NCI-H82 (cell line): Measurements from ENCODE around the gene C11orf87.

Source experiments
- DNase-seq: peaks from one replicate; lab custom pipeline; 2025; lab: John Stamatoyannopoulos, UW

Gene C11orf87

DNA sequence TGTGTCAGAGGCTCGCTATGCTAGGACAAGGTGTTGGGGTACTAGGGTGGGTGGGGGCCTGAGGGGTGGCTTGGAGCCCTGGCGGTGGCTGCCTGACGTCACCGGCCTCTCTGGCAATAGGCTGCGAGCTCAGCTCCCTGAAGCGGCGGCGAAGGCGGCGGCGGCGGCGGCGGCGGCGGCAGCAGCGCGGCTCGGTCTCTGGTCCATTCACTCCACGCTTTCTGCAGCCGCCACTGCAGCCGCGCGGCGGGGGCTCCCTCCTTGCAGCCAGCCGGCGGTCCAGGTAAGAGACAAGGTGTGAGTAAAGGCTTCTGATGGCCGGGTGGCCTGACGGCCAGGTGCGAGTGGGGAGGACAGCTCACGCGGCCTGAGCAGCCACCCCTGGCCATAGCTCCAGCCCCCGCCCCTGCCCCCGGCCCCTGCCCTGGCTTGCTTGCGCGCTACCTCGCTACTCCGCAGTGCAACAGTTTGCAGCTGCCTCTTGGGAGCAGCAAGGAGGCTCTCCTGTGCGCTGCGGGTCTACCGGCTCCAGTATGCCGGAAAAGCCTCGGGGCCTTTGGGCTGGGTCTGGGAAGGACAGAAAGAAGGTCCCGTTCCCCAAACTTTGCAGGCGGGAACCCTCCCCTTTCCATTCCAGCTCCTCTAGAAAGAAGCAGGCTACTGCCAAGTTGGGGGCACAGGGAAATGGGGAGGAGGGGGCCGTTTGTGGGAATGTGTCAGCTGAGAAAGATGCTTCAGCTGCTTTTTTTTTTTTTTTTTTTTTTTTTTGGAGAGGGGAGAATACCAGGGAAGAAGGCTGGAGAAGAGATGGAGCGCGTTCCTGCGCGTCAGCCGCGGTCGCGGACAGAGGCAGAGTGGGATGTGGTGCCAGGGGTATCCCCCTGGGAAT is at the start of gene C11orf87:
TSS of gene C11orf87 (plus strand) at position 210 of the 889 bp plus-strand sequence. CDS start 1,444 bp downstream, outside the sequence.
- peak; percentile 37 for DNase-seq

DNA sequence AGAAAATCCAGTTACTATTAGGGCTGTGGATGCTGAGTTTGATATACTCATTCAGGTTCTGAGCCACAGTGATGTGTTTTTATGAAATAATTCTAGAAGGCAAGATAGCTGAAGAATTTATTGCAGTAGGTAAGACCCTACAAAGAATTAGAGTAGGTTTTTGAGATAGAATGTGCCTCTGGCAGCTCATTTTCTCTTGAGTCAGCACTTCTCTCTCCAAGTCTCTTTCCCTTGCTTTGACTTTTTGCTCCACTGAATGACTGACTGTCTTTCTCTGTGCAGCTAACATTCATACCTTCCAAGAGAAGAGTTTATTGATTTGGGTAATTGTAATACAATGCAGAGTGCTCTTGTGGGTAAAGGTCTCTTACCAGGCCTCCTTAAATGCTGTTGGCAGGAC is 48.0 kb upstream of the C11orf87 start:
- no peak for DNase-seq

DNA sequence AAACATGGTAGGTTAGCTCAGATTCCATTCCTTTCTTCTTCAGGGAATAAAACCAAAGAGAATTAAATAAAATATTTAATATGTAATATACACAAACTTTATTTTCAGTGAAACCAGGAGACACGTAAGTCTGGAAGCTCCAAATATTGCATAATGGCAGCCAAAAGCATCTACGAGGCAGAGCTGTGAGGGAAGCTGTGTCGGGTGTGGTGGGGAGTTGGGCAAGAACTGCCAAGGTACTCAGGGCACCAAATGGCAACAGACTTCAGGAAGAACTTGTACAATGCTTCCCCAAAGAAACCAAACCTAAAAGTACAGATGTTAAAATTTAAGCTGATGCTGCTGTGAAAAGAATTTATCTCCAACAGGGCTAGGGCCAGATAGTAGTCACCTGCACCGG is 47.5 kb upstream of the C11orf87 start:
- DNase-seq: no peak

DNA sequence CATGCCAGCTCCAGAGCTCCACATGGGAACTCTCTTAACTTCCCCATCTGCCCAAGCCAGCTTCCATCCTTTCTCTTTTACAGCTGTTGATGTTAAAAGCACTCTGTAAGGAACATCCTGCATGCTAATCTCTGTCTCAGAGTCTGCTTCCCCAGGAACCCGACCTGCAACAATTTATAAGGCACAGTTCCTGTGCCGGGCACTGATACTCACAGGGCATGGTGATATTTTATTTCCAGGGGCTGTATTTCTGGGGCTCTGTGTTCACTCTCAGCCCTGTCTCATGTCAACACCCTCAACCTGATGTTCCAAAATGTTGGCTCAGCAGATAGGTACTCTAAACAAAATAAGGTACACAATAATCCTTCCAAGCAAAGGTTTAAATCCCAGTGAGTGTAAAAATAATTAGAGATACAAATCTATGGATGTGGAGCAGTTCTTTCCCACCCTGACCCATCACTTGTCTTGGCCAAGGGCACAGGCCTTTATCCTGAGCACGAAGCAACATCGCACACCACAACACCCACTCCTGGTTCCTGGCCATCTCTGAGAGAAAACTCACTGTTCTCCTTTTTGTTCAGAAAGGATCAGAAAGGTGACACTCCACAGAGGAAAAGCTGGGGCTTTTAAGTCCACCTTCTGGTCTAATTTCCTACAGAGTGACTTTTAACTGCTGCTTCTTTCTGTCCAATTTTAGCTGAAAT is 44.8 kb upstream of the C11orf87 start:
- DNase-seq: no peak

DNA sequence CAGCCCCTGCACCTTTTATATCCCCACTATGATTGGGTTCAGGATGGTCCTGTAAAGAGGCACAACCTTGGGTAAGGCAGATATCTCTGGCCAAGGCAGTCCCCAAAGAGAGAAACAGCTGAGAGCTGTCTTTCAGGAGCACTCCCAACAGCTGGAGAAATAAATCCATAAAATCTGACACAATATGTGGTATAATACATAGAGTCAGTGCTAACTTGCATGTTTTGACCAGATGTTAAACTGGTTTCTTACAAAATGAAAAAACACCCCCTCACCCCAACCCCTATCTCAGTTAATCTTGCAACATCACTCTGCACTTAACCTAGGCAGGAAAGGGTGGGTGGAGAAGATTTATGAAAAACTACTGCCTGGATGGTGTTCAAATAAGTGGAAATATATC is 44.0 kb upstream of the C11orf87 start:
- no peak for DNase-seq

DNA sequence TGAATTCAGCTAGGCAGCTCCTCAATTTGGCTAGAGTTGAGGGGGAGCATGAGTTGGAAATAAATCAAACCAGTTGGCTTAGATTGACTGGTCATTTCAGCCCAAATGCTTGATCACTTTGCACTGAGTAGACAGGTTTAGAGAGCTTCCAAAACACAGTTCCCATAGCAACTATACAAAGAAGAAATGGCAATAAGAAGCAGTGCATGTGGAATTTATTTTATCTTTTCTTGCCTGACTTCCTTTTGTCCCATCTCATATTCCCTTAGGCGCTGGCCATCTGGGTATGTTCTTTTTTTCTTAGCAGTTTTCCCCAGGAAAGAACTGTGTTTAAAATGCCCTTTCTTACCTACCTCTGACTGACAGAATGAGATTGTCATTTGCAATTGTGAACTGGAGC is 38.7 kb upstream of the C11orf87 start:
- DNase-seq: no peak

DNA sequence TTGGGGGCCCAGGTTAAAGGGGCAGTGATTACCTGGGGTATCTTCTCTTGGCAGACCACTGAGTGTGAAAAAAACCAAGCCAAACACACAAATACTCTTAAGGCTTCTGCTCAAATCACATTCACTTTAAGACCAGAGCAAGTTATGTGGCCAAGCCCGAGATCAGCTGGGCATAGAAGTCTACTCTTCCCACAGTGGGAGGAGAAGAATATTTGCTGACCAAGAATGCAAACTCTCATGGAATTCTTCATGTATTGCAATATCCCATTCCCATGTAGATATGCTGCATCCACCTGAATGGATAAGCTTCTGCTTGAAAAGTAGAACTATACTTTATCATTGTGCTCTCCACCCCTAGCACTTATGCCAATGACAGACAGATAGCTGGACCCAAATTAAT is 37.1 kb upstream of the C11orf87 start:
- DNase-seq: no peak

DNA sequence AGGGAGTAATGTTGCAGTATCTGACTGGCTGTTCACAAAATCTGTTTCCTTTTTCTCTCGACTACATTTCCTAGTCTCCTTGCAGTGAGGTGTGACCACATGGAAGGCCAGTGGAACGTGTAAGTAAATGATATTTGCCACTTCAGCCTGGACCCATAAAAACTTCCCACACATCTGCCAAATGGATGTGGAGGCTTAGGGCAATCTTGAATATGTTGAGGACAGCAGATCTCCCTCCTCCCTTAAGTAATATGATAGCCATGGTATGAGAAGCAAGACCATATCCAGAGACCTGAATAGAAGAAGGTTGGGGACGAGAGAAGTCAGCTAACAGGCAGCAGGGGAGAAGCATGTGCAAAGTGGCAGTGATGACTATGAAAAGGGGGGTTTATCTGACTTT is 33.0 kb upstream of the C11orf87 start:
- no peak for DNase-seq

DNA sequence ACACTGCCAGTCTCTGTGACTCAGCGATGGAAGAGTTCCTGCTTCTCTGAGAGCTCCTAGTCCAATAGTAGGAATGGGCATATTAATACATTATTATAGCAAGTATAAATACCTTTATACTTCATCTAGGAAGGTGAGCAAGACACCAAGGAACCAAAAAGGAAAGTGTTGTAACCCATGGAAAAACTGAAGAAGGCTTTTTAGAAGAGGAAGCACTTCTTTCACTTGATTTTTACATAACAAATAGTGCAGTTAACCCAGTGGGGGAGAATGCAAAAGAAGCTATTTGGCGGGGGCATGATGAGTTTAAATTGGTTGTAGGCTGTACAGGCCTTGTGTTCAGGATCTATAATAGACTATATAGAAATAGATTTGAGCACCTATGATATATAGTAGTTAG is 31.2 kb upstream of the C11orf87 start:
- DNase-seq: no peak

DNA sequence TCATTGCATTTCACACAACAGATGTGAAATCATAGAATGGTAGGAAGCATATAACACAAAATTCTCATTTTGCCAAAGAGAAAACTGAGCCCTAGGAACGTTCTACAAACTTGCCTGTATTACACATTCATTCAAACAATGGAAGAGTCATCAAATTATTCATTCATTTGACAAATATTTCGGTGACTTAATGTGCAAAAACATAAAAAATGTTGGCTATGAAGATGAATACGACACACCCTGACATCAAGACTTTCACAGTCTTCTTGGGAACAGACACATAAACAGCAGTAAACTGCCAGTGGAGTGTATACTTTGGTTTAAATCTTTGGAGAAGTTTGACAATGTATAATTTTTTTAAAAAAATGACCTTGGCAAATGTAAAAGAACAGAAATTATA is 20.4 kb upstream of the C11orf87 start:
- DNase-seq: no peak

DNA sequence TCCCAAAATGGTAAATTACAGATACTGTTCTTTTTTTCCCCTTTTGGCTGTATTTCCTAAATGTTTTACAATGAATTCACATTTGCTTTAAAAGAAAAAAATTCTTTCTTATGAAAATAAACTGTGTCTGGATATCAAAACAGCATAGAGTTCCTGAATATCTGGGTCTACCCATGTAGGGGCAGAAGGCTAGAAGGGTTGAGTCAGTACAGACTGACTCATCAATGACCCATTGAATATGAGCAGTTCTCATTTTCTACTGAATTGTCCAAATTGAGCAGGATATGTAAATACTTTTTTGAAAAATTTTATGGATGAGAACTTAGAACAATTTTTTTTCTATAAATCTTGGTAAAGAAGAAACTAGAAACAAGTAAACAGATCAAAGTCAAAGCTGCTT is 16.3 kb upstream of the C11orf87 start:
- DNase-seq: no peak

DNA sequence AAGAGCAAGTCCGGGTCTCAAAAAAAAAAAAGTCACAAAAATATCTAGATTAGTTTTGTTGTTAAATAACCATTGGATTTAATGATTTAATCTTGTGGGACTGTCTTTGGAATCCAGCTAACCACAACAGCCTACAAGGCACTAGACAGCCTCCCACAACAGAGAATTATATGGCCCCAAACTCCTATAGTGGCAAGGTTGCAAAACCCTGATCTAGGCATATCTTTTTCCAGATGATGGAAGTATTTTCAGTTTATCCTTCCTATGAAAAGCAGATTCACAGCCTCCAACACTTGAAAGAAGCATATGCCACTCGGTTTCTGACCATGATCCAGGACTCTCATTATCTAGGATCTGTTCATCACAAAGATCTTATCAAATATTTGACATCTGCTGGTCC is 5.4 kb upstream of the C11orf87 start:
- no peak for DNase-seq

DNA sequence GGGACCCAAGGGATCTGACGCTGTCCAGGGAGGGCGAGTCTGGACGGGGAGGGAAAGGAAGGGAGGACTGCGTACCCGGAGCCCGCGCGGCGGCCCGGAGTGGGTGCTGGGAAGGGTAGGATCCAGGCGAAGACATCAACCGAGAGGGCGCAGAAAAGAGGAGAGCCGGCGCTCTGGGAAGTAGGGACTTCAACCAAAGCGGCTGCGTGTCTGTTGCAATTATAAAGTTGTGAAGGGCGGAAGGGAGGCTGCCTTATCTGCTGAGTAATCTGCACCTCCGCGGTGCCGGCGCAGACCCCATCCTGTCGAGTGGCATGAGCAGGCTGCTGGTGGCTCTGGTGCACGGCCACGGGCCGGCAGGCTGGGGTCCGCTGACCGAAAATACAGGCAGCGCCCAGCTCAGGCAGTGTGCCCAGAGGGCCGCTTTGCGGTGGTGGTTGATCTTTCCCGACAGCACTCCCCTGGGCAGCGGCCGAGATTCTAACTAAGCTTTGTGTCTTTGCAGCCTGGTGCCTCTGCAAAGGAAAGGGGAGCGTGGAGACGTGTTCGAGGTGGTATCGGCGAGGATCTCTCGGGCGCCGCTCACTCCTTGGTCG is 978 bp downstream of the C11orf87 start:
- peak; percentile 33 for DNase-seq

DNA sequence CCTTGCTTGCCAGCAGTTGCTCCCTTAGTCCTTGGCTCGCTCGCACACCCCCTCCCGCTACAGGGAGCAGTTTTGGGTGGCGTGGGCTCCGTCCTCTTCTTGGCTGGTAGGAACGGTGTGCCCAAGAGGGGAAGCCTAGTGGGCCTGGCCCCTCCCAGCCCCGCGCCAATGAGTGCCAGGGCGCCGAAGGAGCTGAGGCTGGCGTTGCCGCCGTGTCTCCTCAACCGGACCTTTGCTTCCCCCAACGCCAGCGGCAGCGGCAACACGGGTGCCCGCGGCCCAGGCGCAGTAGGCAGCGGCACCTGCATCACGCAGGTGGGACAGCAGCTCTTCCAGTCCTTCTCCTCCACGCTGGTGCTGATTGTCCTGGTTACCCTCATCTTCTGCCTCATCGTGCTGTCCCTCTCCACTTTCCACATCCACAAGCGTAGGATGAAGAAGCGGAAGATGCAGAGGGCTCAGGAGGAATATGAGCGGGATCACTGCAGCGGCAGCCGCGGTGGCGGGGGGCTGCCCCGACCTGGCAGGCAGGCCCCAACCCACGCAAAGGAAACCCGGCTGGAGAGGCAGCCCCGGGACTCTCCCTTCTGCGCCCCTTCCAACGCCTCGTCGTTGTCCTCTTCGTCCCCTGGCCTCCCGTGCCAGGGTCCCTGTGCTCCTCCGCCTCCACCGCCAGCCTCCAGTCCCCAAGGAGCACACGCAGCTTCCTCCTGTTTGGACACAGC is 1.6 kb downstream of the C11orf87 start:
- no peak for DNase-seq

DNA sequence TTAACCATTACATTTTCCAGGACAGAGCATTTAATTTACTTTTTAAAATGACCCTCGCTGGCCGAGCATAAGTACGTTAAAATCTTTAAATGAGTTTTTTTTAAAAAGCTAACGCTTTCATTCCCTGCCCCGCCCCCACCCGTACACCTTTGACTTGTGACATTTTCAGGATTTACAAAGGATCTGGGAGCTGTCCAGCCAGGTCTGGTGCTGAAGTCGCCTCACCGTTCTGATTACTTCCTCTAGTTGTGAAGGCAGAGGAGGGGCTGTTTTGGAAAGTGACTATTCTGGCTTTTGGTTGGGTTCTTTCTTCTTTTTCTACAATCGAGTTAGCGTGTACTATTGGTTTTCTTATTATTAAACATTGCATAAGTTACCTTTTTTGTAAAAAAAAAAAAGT is 2.9 kb downstream of the C11orf87 start:
- DNase-seq: no peak

DNA sequence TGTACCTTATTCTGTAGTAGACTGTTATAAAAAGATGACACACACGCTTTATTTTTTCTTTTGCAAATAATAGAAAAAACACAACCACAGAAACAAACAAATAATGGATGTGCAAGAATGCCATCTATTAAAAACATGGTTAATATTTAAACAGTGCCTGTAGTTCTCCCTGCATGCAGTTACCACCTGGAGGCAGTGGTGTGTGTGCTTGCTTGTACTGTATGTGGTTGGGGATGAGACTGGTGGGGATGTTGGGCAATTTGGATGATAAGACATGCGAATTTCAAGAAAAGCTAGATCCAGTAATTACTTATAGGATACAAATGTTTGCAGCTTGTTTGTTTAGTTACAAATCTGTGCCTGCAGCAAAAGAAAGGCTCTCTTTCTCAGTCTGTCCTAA is 3.6 kb downstream of the C11orf87 start:
- DNase-seq: peak; percentile 14

DNA sequence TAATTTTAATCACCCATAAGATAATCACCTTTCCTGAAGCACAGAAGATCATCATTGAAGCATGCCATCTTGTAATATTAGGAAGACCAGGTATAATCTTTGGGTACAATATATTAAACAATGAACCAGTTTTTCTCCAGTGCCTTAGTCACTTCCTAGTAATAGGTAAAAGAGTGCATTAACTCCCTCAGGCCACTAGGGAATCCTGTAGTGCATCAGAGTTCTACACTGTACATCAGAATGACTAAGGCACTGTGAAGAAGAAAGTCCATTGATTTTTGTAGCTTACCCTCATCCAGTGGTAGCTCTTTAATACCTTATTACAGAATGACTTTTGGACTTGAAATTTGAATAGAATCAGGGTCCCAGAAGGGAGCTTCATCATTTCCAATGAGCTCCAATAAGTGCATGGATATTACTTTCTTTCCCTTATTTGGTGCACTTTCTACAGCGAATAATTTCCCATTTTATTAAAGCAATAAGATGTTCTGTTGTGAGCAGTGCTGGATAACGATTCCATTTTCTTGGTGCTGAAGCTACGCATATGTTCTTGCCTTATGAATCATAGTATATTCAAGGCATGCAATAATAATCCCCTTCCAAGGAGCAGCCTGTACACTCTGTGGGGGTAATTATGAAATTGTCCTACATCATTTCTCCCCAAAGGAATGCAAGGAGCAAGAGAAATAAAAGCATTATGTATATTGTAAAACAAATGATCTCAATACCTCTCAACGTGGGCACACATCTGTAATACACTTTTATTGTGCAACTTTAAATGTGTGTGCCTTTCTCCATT is 4.7 kb downstream of the C11orf87 start:
- DNase-seq: peak; percentile 38

DNA sequence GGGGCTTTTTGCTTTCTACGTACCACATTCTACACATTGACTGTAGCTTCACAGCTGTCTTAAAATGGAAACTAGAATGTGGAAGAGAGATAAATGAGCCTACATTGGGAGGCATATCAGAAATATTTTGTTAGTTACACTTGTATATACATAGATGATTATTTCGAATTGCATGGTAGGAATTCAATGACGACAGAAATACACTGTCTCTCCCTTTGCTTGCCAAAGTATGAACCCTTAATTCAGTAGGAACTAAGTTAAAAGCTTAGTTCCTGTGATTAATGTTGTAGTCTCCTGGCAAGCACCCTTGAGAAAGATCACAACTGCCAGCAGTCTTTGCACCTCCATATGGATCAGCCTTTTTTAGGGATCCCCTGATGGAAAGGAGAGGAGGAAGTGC is 10.1 kb downstream of the C11orf87 start:
- no peak for DNase-seq

DNA sequence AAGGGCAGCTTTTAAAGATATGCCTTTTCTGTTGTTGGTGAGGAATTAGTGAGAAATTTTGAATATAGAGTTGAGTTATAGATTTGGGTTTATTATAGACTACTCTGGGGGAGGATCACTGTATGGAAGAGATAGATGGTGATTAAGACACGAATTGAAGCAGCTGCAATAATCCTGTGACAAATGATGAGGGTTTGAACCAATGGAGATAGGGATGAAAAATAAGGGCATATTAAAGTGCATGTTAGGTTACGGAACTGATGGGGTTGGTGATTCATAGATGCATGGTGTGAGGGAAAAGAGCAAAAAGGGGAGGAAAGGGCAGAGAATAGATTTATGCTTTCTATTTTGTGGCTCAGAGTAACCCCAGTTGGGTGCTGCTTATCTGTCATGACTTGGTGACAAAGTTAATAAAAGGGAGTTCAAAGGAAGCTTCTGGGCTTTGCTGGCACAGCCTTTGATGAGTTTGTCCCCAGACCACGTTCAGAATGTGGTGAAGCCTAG is 11.8 kb downstream of the C11orf87 start:
- DNase-seq: no peak

DNA sequence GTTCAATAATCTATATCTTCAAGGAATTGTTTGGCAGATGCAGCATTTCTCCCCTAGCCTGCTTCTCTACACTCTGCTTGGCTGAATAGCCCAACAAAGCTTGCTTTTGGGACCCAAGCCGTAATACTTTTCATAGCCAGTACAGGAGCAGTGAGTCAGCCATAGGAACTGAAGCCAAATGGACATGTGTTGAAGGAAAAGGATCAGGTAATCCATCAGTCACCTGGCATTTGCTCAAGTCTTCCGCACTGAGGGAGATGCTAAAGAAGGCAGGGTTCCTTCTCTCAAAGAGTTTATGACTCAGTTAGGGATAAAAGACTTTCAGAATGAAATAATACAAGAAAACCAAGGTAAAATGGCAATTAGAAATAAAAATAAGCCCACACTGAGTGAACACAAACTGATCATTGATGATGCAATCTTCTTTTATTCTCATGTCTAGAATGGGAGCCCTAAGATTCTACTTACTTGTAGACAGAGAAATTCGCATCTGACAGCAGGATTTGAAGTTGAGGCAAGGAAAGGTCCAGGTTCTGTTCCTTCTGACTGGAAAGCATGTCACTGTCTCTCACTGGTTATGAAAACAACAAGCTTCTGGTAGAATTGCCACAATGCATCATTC is 13.2 kb downstream of the C11orf87 start:
- DNase-seq: no peak

DNA sequence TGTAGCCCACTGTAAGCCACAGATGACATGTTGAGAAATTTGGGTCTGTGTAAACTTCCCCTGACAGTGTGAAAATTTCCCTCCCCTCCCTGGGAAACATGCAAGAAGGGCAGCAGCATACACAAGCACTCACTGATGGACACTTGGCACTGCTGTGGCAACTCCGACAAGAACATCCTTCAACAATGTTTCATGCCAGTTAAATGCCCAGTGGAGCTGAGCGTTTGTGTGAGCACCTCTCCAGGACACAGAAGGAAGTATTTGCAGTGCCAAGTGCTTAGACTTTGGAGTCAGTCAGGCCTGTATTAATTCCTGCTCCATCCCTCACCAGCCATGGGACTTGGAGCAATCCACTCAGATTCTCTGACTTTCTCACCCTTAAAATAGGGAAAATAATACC is 17.7 kb downstream of the C11orf87 start:
- DNase-seq: no peak
